ENCODE results near the gene PRR12.

PRR12 gene

GRCh38 chr19:49560358-49560900 is 30.6 kb upstream of the PRR12 start:
- no peak for DNase-seq (ENCODE audit: low read depth)

GRCh38 chr19:49564616-49565045 is 26.4 kb upstream of the PRR12 start:
- DNase-seq (ENCODE audit: low read depth): peak; percentile 44

DNA sequence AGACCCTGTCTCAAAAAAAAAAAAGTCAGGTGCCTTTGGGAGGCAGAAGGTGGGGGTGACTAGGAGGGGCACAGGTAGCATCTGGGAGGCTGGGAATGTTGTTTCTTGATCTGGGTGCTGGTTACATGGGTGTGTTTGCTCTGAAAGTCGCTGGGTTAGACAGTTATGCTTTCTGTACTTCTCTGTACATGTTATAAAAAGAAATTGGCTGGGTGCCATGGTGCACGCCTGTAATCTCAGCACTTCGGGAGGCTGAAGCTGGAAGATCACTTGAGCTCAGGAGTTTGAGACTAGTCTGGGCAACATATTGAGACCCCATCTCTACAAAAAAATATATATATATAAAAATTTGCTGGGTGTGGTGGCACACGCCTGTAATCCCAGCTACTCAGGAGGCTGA is 25.7 kb upstream of the PRR12 start:
- DNase-seq (ENCODE audit: low read depth): no peak

DNA sequence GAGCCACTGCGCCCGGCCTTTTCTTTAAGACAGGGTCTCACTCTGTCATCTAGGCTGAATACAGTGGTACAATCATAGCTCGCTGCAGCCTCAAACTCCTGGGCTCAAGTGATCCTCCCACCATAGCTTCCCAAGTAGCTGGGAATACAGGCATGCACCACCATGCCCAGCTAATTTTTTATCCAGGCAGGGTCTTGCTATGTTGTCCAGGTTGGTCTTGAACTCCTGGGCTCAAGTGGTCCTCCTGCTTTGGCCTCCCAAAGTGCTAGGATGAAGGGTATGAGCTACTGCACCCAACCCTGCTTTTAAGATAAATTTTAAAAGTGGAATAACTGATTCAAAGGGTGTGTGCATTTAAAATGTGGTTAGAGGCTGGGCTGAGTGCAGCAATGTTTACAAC is 24.7 kb upstream of the PRR12 start:
- DNase-seq (ENCODE audit: low read depth): no peak

- DNase-seq (ENCODE audit: low read depth): no peak
Observed at GRCh38 chr19:49567861-49568441, 23.0 kb upstream of the PRR12 start.

DNA sequence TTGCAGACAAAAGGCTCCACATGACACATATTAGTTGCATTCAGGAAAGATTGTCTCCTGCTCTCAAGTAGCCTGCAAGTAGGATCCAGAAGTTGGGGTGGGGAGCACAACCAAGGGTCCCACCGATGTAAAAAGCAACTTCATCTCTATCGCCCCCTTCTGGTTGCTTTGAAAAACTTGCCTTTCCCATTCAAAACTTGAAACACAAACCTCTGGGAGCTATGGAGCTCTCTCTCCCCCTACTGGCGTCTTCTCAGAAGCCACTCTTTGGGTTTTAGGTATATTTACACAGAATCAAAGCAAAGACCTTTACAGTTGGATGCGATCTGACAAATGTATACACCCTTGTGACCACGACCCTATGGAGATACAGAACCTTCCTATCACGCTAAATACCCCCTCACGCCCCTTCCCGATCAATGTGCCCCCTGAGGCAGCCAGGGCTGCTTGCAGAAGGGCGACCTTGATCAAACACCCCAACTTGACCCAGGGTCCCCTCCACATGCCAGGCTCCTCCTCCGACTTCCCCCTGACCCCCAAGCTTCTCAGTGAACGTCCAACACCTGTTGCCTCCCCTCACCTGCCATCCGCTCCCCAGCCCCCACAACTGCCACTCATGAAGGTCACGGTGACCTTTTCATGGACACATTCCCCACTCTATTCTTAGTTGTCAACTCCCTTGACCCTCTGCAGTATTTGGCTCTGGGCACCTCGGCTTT is 20.7 kb upstream of the PRR12 start:
- peak; percentile 65 for DNase-seq (ENCODE audit: low read depth)

DNA sequence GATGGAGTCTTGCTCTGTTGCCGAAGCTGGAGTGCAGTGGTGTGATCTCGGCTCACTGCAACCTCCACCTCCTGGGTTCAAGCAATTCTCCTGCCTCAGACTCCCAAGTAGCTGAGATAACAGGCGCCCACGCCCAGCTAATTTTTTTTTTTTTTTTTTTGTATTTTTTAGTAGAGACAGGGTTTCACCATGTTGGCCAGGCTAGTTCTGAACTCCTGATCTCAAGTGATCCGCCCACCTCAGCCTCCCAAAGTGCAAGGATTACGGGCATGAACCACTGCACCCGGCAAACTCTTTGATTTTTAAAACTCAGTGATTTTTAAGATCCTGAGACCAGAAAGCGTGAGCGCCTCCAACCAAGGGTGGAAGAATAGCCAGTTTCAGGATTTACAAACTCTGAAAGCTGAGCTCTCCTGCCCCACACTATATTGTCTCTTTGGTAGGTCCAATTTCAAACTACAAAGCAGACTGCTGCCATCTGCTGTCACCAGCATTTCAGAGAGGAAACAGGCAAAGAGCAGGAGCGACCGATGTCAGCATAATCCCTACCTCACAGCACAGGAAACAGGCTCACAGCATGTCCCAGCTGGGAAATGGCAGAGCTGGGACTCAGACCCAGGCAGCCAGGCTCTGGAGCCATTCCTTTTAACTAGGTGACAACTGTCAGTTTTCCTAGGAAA is 19.8 kb upstream of the PRR12 start:
- DNase-seq (ENCODE audit: low read depth): no peak

GRCh38 chr19:49573009-49573408 is 18.0 kb upstream of the PRR12 start:
- DNase-seq (ENCODE audit: low read depth): no peak

DNA sequence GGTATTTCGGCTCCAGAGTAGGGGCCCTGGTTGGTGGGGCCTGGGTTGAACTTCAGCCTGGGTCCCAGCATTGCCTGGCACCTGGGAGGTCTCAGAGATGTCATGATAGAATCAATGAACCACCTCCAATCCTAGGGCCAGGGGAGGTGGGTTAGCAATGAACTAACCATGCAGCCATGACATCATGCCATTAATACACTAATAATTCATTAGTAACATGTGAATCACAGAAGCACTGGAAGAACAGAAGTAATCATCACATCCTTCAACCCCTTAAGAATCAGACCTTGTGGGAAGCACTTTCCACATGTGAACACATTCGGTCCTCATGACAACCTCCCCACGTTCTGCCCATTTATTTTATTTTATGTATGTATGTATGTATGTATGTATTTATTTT is 17.6 kb upstream of the PRR12 start:
- DNase-seq (ENCODE audit: low read depth): no peak

DNA sequence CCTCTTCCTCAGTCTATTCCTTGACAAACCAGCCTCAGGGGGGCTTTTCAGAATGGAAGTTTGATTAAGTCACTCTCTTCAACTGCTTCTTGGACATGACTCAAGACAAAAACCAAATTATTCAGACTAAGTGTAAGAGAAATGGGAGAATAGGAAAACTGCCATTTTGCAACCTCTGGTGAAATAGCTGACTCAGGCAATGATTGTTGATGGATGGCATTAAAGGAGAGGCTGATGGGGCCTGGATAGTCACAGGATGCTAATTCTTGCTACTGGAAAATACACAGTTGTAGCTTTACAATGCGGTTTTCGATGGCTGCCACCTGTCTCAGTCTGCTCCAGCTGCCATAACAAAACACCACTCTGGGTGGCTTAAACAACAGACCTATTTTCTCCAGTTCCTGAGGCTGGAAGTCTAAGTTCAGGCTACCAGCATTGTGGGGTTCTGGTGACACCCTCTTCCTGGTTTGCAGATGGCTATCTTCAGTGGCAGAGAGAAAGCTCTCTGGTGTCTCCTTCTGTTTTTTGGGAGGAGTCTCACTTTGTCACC is 16.7 kb upstream of the PRR12 start:
- DNase-seq (ENCODE audit: low read depth): no peak

- no peak for DNase-seq (ENCODE audit: low read depth)
Observed at GRCh38 chr19:49579193-49579592, 11.8 kb upstream of the PRR12 start.

DNA sequence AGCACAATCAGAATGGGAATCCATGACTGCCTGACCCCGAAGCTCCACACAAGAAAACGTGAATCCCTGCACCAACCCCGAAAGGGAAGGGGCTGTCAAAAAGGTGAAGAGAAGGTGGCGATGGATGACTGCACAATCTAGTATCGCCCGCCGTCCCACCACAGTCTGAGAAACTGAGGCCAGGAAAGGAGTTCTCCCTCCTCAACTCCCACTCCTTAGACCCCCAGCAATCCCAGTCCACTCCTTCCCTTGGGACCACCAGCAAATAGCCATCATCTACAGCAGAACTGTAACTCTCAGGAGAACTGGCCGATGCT is 11.1 kb upstream of the PRR12 start:
- DNase-seq (ENCODE audit: low read depth): no peak

DNA sequence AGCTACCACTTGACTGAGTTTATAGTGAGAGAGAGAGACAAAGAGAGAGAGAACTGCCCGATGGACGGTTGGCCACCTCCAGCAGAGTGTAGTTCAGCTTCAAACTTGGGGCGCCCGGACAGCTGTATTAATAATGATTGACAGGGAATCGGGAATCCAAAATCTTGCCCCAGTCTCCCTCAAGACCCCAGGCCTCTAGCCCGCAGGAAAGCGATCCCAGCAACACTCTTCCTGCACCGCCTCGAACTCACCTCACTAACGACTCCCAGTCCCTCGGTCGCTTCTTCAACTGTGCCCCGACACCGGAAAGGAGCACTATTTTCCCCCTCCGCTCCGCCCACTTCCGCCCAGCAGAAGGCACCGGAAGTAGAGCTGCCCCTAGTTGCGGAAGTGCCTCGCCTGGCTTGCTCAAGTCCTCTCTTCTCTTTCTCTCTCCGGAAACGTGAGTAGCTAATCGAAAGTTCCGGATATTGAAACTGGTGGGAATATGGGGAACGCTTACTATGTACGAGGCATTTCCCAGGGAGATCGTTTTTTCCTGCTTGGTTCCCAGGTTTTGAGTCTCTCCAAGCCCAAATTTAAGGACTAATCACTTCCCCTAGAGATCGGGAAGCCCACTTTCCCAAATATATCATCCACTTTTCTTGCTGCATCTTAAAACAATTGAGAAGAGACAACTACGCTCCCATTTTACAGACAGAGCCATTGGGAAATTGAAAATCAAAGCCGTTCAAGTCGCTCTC is 10.5 kb upstream of the PRR12 start, which contains the start of gene NOSIP:
NOSIP (minus strand) TSS at position 293 of the 743 bp plus-strand sequence. CDS start 19,865 bp downstream, outside the sequence.
- peak; percentile 95 for DNase-seq (ENCODE audit: low read depth)

GRCh38 chr19:49581007-49581508 is 9.9 kb upstream of the PRR12 start, which contains the start of gene PRRG2:
TSS of gene PRRG2 (plus strand) at chr19:49581316. CDS start at chr19:49583220, 1,904 bp downstream.
- DNase-seq (ENCODE audit: low read depth): no peak

GRCh38 chr19:49583239-49583638 is 7.7 kb upstream of the PRR12 start:
- no peak for DNase-seq (ENCODE audit: low read depth)

- no peak for DNase-seq (ENCODE audit: low read depth)
Observed at GRCh38 chr19:49585023-49585422, 6.0 kb upstream of the PRR12 start.

DNA sequence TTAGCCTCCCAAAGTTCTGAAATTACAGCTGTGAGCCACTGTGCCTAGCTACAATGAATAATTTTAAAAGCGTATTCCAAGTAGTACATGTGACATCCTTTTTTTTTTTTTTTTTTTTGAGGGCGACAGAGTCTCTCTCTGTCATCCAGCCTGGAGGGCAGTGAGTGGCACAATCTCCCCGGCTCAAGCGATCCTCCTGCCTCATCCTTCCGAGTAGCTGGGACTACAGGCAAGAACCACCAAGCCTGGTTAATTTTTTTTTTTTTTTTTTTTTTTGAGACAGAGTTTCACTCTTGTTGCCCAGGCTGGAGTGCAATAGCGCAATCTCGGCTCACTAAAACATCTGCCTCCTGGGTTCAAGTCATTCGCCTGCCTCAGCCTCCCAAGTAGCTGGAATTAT is 3.8 kb upstream of the PRR12 start:
- no peak for DNase-seq (ENCODE audit: low read depth)

DNA sequence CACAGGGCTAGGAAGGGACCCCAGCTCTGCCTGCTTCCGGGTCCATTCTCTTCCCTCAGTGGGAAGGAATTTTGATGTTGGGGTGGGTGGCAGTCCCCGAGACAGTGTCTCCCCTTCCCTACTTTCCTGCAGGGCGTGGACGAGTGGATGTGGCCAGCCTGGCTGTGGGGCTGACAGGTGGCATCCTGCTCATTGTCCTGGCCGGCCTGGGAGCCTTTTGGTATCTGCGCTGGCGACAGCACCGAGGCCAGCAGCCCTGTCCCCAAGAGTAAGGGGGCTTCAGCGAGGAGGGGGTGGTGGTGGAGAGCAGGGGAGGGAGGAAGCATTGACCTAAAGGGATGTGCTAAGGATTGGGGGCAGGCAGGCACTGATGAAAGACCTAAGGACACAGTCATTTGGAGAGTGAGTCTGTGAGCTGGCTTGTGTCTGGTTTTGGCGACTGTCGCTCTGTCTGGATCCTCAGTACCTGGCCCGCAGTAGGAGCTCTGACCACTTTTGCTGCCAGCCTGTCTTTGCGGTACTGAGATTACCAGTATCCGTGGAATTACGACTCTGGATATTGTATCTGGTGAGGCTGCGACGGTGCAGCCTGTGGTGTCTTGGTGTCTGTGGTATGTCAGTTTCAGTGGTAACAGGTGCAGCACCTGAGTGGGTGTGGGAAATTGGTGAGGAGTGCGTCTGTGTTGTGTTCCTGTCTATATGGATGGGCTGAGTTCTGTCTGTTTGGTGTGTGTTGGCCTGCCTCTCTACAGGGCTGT is 2.4 kb upstream of the PRR12 start:
- peak; percentile 18 for DNase-seq (ENCODE audit: low read depth)

- no peak for DNase-seq (ENCODE audit: low read depth)
Observed at GRCh38 chr19:49589502-49589905, 1.5 kb upstream of the PRR12 start.

DNA sequence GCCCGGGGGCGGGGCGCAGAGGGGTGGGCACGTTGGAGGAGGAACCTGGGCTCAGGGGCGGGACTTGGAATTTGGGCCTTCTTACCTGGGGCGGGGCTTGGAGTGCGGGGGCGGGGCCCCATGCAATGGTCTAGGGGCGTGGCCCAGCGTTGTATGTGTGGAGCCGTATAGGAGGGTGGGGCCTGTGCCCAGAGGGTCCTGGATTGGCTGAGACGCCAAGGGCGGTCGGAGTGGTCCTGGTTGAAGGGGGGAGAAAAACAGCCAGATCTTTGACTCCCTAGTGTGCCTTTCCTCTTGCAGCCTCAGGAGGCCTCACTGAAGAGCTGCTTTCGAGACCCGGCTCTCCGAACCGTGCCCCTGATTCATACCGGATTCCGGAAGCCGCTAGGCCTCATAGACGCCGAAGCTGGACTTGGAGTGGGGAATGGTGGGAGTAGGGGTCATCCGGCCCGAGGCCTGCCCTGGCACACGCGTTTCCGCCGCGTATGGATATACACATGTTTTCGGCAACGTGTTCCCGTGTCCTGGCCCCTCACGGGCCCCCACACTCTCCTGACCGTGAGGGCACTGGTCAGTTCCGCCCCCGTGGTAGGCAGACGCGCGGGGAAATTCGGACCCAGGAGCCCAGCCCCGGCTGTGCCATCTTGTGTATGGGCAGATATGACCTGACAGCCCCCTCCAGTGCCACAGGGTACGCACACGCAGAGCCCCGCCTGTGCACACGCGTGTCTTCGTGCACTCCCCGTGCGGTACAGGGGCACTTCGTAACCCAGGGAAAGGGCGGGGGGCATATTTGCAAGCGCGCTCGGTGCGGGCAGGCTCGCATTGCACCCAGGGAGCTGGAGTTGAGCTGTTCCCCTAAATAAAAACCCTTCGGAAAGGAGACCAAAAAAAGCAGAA is 661 bp upstream of the PRR12 start:
- DNase-seq (ENCODE audit: low read depth): peak; percentile 90

Measured in stimulated activated CD4-positive, alpha-beta T cell treated with anti-CD3 and anti-CD28 coated beads, Interleukin-2, amount 100 ng/mL, for 4 hours (primary cell).